MM.1S (cell line): Measurements from ENCODE around the gene PTPRG.

Source experiments
- CTCF ChIP-seq: fragments of 300-600 bp; sonication (generic); IDR thresholded peaks from 2 replicates; pipeline ENCODE4 v1.5.1; 2016; ENCODE audit warnings: antibody characterized with exemption, low read length, mixed read lengths
- EZH2phosphoT487 ChIP-seq: fragments of 300-600 bp; sonication (generic); IDR thresholded peaks from 2 replicates; pipeline ENCODE4 v1.6.1; 2018; ENCODE audit warnings: antibody characterized with exemption, low read length

DNA sequence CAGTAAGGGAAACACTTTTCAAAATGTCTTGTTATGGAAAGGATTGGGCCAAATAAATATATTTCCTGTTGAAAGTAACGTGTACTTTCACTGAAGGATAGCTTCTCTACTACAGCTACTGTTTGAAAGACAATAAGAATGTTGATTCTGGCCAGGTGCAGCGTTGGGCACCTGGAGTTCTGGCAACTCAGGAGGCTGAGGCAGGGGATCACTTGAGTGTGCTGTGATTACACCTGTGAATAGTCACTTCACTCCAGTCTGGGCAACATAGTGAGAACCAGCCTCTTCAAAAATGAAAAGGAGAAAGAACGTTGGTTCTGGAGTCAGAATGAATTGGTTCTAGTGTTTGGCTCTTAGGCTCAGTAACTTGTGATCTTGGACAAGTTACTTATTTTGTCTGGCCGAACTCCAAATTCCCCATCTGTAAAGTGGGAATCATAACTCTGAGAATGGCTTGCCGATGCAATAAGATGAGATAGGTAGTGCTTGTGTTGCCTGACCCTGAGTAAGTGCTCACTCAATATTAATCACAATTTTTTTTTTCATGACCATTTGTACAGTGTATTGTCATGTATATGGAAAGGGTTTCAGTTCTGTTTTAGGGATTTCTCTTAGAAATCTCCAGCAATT lies 310.8 kb downstream of the PTPRG start:
- TF ChIP-seq CTCF = no peak
- TF ChIP-seq EZH2phosphoT487 = no peak
